ENCODE results near the gene UBXN7.
"Not testable (repeated sequence)": the region's sequence is repeated elsewhere in the genome, so short reads cannot be mapped to it uniquely, and the experiment has no call there.

UBXN7 gene

DNA sequence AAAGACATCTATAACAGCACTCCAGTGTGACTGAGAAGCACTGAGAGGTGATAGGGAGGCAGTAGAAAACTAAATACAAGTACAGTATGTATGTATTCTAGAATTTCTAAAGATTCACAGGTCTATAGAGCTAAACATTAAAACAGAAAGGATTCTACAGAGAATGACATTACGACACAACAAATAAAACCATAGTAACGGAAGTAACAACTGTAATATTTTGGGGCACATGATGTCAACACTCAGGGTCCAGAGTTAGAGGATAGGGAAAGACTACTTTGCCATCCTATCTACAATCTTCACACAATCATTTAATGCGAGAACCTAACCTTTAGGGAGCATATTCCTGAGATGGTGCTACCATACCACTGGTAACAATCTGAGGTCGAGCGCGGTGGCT is 13.6 kb downstream of the UBXN7 start:
- DNase-seq, result no peak

DNA sequence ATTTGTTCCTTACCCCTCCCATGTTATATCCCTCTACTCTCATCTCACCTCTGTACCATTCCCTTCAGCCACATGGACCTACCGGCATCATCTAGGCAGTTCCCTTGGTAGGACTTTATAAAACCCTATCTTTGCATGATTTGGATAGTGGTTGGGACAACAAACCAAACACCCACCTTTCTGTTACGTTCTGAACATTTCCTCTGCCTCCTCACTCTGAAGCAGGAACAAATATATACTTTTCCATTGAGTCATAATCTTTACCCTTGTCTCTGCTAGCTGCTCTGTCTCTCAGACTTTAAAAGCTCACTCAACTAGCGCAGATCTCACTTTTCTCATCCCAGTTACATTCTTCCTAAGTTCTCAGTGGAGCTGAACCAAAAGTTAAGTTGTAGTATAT is 17.8 kb downstream of the UBXN7 start:
- no peak for DNase-seq

DNA sequence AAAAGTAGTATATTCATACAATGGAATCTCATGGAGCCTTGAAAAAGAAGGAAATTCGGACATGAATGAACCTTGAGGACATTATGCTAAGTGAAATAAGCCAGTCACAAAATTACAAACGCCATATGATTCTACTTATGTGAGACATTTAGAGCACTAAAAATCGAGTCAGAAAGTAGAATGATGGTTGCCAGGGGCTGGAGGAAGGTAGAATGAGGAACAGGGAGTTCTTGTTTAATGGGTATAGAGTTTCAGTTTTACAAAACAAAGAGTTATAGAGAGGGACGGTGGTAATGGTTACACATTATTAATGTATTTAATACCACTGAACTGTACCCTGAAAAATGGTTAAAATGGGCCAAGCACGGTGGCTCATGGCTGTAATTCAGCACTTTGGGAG is 19.5 kb downstream of the UBXN7 start:
- no peak for DNase-seq

DNA sequence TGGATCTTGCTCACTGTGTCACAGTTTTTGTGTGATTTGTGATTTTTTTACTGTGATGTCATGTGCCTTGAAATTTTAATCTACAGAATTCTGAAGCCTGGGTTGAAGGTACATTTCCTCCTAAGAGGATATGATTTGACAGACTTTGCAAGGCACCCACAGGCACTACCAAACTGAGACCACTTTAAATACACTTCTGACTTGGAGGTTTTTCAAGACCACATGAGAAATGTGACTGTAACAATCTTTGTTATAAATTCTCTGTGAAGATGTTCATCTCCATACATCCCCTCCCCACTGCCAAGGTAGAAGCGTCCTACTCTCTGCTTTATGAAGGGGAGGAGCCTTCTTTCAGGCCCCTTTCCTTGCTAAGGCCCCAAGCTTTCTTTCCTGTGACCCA is 22.8 kb downstream of the UBXN7 start:
- DNase-seq, result no peak

DNA sequence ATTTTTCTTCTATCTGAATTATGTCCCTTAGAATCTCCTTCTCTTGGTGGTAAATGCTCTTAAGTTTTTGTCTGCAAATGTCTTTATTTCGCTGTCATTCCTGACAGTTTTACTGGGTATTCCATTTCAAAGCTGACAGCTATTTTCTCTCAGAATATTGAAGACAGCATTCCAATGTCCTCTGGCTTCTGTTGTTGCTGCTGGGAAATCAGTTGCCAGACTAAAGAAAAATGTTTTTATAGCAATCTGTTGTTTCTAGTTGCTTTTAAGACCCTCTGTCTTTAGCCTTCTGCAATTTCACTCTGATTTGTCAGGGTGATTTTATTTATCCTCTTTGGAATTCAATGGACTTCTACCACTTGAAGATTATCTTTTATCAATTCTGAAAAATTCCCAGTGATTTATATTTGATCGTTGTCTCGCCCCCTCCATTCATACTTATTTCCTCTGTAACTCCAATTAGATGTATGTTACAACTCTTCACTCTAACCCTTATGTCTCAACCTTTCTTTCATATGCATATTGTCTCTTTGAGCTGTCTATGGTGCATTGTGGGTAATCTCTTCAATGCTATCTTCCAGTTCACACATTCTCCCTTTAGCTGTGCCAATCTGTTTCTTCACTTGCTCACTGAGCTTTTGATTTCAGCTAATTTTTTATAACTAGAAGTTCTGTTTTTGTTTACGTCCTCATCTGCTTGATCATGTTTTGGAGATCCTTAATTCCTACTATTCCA is 23.5 kb downstream of the UBXN7 start:
- no peak for DNase-seq

DNA sequence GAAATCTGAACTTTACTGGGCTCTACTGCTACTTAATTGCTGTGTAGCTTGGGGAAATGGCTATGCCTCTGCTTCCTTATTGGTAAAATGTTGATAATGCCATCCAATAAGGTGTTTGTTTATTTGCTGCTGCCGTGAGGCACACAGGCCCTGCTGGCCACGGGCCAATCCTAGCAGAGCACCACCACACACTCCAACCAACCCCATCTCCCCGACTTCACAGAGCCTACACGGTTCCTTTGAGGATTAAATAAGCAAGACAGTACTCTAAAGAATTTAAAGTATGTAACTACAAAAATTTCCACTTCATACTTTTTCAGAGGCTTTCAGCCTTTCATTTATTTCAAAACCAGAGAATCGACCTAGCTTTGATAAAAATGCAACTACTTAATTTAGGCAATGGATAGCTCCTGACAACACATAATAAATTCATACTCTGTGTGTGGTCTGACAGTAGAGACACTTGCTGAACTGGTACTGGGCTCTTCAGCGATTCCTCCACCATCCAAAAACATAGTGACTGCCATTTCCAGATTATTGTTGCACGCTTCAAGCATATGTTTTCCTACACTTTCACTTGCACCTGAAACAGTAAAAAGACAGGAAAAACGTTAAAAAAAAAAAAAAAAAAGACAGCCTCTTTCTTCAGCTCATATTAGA is 25.3 kb downstream of the UBXN7 start:
- DNase-seq, result no peak

DNA sequence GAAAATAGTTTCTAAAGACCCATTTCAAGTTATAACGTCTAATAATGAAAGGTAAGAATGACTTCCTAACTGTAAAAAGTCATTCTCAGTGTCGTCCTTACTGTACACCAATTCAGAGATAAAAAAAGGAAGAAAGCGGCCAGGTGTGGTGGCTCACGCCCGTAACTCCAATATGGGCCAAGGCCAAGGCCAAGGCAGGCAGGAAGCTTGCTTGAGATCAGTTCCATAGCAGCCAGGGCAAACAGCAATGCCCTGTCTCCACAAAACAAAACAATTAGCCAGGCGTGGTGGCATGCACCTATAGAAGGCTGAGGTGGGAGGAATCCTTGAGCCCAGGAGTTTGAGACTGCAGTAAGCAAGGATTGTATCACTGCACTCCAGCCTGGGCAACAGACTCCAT is 31.9 kb downstream of the UBXN7 start:
- DNase-seq, result no peak

DNA sequence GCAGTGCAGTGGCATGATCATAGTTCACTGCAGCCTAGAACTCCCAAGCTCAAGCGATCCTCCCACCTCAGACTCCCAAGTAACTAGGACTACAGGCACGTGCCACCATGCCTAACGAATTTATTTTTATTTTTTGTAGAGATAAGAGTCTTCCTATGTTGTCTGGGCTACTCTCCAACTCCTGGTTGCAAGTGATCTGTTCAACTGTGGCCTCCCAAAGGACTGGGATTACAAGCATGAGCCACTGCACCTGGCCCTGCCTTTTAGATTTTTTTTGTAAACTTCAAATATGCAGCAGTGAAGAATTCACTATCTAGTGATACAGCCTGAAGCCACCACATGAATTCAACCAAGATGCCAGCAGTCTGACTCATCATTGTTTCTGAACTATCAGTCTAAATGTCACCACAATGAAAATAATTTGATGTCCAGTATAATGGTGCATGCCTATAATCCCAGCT is 32.7 kb downstream of the UBXN7 start:
- DNase-seq, result no peak

DNA sequence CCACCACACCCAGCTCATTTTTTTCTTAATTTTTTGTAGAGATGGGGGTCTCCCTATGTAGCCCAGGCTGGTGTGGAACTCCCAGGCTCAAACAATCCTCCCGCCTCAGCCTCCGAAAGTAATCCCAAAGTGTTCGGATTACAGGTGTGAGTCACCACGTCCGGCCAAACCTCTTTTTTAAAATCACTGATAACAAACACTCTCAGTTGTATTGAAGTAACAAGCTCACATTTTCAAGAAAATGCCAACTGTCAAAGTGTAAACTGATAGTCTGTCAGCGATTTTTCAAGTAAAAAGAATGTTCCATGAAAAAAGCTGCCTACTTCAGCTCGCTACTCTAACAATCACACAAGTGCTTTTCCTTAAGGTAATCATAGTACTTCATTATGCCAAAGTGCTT is 33.4 kb downstream of the UBXN7 start:
- DNase-seq, result no peak

DNA sequence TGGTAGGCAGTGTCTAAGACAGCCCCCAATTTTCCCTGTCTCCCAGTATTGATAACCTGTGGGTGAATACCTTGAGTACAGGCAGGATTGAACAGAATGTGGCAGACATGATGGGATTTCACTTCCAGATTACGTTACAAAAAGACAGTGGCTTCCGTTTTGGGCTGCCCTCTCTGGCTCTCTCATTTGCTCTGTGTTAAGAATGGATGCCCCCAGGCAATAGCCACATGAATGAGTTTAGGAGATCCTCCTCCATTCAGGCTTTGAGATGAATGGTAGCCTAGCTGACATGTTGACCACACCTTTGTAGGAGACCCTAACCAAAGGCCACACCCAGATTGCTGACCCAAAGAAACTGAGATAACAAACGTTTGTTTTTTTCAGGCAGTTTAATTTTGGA is 34.3 kb downstream of the UBXN7 start:
- no peak for DNase-seq

DNA sequence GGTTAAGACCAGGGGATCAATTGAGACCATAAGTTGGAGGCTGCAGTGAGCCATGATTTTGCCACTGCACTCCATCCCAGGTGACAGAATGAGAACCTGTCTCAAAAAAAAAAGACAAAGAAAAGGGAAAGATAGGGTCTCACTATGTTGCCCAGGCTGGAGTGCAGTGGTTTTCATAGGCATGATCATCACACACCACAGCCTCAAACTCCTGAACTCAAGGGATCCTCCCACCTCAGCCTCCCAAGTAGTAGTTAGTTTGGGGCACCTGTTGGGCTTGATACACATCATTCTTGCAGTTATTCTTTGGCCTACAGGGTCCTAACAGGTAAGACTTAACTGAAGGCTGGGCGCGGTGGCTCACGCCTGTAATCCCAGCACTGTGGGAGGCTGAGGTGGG is 42.1 kb downstream of the UBXN7 start:
- no peak for DNase-seq

DNA sequence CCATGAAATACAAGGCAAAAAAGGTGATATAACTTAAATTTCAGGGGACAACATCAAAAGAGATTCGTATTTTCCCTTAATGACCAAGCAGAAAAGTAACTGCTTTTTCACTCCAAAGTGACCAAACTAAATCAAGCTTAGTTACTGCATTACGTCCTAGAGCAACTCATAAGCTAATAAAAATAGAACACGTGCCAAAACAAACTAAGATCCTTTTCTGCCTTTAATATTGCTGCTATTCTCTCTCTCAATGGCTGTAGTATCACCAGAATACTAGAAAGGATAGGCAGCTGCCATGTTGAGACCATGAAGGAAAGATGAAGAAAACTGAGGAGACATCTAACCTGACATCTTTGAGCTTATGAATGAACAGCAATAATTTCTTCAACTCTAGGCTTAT is 43.3 kb downstream of the UBXN7 start:
- DNase-seq, result no peak

DNA sequence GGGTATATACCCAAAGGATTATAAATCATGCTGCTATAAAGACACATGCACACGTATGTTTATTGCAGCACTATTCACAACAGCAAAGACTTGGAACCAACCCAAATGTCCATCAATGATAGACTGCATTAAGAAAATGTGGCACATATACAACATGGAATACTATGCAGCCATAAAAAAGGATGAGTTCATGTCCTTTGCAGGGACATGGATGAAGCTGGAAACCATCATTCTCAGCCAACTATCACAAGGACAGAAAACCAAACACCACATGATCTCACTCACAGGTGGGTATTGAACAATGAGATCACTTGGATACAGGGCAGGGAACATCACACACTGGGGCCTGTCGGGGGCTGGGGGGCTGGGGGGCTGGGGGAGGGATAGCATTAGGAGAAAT is 44.3 kb downstream of the UBXN7 start:
- DNase-seq, result not testable (repeated sequence)

DNA sequence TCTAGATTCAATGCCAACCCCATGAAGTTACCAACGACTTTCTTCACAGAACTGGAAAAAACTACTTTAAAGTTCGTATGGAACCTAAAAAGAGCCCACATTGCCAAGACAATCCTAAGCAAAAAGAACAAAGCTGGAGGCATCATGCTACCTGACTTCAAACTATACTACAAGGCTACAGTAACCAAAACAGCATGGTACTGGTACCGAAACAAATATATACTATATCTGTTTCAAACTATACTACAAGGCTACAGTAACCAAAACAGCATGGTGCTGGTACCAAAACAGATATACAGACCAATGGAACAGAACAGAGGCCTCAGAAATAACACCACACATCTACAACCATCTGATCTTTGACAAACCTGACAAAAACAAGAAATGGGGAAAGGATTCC is 45.4 kb downstream of the UBXN7 start:
- DNase-seq, result not testable (repeated sequence)

DNA sequence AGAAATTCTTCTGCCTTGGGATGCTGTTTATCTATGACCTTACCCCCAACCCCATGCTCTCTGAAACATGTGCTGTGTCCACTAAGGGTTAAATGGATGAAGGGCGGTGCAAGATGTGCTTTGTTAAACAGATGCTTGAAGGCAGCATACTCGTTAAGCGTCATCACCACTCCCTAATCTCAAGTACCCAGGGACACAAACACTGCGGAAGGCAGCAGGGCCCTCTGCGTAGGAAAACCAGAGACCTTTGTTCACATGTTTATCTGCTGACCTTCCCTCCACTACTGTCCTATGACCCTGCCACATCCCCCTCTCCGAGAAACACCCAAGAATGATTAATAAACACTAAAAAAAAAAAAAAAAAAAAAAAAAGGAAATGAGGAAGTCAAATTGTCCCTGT is 46.2 kb downstream of the UBXN7 start:
- DNase-seq, result not testable (repeated sequence)

DNA sequence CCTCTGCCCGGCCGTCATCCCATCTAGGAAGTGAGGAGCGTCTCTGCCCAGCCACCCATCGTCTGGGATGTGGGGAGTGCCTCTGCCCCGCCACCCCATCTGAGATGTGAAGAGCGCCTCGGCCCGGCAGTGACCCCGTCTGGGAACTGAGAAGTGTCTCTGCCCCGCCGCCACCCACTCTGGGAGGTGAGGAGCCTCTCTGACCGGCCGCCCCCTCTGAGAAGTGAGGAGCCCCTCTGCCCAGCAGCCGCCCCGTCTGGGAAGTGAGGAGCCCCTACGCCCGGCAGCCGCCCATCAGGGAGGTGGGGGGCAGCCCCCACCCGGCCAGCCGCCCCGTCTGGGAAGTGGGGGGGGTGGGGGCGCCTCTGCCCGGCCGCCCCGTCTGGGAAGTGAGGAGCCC is 46.8 kb downstream of the UBXN7 start:
- not testable (repeated sequence) for DNase-seq

DNA sequence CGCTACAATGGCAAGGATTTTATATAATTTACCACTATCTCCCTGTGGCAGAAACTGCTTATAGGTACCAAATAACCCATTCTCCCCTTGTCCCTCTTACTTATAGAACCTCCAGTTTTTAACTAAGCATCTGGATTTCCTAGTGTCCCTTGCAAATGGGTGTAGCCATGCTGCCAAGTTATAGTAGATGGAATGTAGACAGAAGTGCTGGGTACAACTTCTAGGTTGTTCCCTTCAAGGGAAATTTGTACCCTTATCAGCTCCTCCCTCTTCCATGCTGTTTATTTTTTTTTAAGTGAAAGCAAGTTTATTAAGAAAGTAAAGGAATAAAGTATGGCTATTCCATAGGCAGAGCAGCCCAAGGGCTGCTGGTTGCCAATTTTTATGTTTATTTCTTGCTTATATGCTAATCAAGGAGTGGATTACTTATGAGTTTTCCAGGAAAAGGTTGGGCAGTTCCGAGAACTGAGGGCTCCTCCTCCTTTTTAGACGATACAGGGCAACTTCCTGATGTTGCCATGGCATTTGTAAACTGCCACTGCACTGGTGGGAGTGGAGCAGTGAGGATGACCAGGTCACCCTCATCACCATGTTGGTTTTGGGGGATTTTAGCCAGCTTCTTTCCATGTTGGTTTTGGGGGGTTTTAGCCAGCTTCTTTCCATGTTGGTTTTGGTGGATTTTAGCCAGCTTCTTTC is 53.9 kb downstream of the UBXN7 start:
- no peak for DNase-seq

DNA sequence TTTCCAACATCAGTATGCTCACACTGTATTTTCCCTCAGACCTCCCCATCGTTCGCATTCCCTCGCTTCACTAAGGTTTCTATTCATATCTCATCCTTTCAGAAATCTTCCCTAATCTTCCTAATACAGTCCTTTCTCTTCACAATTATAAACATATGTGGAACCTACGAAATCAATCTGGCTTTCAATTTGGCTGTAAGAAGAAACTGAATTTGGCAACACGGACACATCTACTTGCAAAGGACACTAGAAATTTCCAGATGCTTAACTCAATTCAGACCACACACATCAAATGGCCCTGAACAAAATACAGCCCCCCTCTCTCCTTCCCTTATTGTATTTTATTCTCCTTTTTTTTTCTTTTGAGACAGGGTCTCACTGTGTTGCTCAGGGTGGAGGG is 54.9 kb downstream of the UBXN7 start:
- DNase-seq, result no peak

DNA sequence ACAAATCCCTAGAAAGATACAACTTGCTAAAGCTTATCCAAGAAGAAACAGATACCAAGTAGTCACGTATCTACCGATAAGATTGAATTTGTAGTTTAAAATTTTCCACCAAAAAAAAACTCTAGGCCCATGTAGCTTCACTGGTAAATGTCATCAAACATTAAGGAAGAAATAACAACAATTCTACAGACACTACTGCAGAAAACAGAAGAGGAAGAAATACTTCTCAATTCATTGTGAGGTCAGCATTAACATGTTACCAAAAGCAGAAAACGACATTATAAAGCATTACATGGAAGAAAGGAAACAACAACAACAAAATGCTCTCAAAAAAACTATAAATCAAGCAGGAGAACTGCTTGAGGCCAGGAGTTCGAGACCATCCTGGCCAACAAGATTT is 66.5 kb downstream of the UBXN7 start:
- DNase-seq, result no peak

DNA sequence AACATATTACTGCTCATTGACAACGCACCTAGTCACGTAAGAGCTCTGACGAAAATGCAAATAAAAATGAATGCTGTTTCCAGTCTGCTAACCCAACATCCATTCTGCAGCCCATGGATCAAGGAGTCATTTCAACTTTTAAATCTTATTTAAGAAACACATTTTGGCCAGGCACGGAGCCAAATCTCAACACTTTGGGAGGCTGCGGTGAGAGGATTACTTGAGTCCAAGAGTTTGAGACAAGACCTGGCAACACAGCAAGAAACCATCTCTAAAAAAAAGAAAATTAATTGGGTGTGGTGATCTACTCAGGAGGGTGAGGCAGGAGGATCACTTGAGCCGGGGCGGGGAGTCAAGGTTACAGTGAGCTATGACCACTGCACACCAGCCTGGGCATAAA is 71.6 kb downstream of the UBXN7 start:
- DNase-seq, result no peak

DNA sequence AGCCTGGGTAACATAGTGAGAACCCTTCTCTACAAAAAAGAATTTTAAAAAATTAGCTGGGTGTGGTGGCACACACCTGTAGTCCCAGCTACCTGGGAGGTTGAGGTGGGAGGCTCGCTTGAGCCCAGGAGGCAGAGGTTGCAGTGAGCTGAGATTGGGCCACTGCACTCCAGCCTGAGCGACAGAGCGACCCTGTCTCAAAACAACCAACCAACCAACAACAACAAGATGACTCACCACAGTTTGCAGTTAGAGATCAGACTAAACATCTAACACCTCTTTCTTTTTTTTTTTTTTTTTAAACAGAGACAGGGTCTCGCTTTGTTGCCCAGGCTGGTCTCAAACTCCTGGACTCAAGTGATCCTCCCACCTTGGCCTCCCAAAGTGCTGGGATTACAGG is 73.7 kb downstream of the UBXN7 start:
- DNase-seq, result not testable (repeated sequence)

DNA sequence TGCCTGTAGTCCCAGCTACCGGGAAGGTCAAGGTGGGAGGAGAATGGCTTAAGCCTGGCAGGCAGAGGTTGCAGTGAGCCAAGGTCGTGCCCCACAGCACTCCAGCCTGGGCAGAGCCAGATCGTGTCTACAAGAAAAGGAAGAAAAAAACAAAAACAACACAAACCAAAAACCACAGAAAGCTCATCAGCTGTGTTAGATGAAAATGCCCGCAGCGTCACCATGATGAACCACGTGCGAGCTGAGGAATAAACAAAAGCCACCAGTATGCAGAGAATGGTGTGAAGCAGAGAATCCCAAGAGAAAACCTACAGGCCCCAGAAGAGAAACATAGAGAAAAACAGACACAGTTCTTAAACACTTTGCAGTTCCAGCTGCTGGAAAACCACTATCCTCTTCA is 74.3 kb downstream of the UBXN7 start:
- no peak for DNase-seq

DNA sequence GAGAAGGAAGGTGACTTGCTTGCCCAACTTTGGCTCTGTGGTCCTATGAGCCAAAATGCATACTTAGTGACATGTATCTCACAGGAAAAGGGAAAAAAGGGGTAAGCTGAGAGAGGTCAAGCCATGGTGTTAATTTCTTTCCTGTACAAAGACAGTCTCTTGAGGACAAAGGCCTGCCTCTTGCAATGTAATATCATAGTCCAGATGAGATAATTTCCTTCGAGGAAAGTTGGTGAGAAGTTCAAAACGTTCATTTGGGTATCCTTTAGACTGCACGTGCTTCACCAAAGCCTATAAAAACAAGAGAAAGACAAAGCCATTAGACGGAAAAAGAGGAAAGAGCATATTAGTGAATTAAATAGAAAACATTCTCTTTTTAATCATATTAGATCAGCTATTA is 75.7 kb downstream of the UBXN7 start:
- DNase-seq, result no peak

DNA sequence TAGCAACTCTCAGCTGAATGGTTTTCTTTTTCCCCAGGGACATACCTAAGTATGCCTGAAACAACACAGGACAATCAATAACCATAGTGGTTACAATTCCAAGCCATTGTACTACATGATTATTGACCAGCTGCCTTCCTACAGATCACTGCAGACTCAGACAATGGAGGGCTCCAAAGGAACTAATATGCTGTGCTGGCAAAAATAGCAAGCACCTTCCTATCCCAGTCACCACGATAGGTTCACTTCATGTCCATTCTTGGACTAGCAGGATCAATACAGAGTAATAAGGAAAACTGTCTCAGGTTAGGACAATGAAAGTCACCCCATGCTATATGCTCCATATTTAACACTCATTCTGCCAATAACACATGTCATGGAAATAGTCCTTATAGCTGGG is 76.6 kb downstream of the UBXN7 start:
- no peak for DNase-seq
